CD4-positive, alpha-beta memory T cell (primary cell): ENCODE results near the gene KTN1. TPM values are rescaled to one million over a fixed set of nuclear protein-coding genes. Genes with fewer than 3 reads are reported as not detected.
A peak's percentile ranks its signal among the peaks of the same experiment; 100 is the strongest.

ENCODE experiments used
- CTCF ChIA-PET: fragments of 350-600 bp; sonication (Branson Sonifier 250); formaldehyde crosslinking; loops from one replicate; lab custom pipeline; 2021; ENCODE audit warnings: inconsistent platforms; ENCODE audit not compliant: partially characterized antibody; lab: Charles Lee
- POLR2A ChIA-PET: fragments of 350-600 bp; sonication (Branson Sonifier 250); formaldehyde crosslinking; loops from one replicate; lab custom pipeline; 2021; ENCODE audit not compliant: partially characterized antibody; lab: Charles Lee
- DNase-seq, 5 donors: peaks; one replicate each; pipeline versions ENCODE4 v3.0.0 to v3.0.0-alpha.2; 2020 to 2022; ENCODE audit warnings: mixed read lengths in 1 of 5
- H3K27ac ChIP-seq: one replicate; pipeline ENCODE4 v1.7.0; 2013; ENCODE audit warnings: low read depth, low read length
- H3K27me3 ChIP-seq: 2 replicates; pipeline ENCODE4 v1.7.0; 2013; ENCODE audit warnings: mild to moderate bottlenecking, low read length, moderate library complexity; ENCODE audit not compliant: insufficient read depth
- H3K36me3 ChIP-seq: 2 replicates; pipeline ENCODE4 v1.7.0; 2013; ENCODE audit warnings: mild to moderate bottlenecking, low read length, moderate library complexity; ENCODE audit not compliant: insufficient read depth
- H3K4me1 ChIP-seq: 2 replicates; pipeline ENCODE4 v1.7.0; 2013; ENCODE audit warnings: mild to moderate bottlenecking, low read length, moderate library complexity; ENCODE audit not compliant: insufficient read depth
- H3K4me3 ChIP-seq, 2 donors: one replicate each; pipeline ENCODE4 v1.7.0; 2013; ENCODE audit warnings: low read length in 2 of 2, mild to moderate bottlenecking in 1 of 2
- H3K9me3 ChIP-seq, 2 donors: one replicate each; pipeline ENCODE4 v1.7.0; 2013; ENCODE audit warnings: low read length in 2 of 2, control low read depth in 1 of 2; ENCODE audit not compliant: control insufficient read depth in 1 of 2
- H3K27ac Mint-ChIP-seq, 7 donors: one replicate each; pipeline ENCODE4 v1.8.0; 2020 to 2021; ENCODE audit warnings: mixed read lengths in 7 of 7, mild to moderate bottlenecking in 6 of 7, inconsistent platforms in 3 of 7, moderate library complexity in 3 of 7
- H3K27me3 Mint-ChIP-seq, 2 donors: one replicate each; pipeline ENCODE4 v1.8.0; 2020 to 2021; ENCODE audit warnings: mixed read lengths in 2 of 2
- H3K36me3 Mint-ChIP-seq, 2 donors: one replicate each; pipeline ENCODE4 v1.8.0; 2020 to 2021; ENCODE audit warnings: mixed read lengths in 2 of 2, inconsistent platforms in 1 of 2, mild to moderate bottlenecking in 1 of 2
- H3K4me1 Mint-ChIP-seq, 4 donors: one replicate each; pipeline ENCODE4 v1.8.0; 2020 to 2021; ENCODE audit warnings: mixed read lengths in 4 of 4, mild to moderate bottlenecking in 1 of 4
- H3K4me3 Mint-ChIP-seq, 8 donors: one replicate each; pipeline ENCODE4 v1.8.0; 2020 to 2021; ENCODE audit warnings: mixed read lengths in 8 of 8, mild to moderate bottlenecking in 7 of 8, moderate library complexity in 6 of 8, inconsistent platforms in 3 of 8
- H3K9me3 Mint-ChIP-seq, 8 donors: one replicate each; pipeline ENCODE4 v1.8.0; 2020 to 2021; ENCODE audit warnings: mixed read lengths in 8 of 8, mild to moderate bottlenecking in 5 of 8, inconsistent platforms in 3 of 8, moderate library complexity in 1 of 8
- intact Hi-C: fragments of 100-400 bp; cut with micrococcal nuclease; formaldehyde crosslinking; loops from one replicate; pipeline ENCODE4 v1.15.1; 2023
- polyA plus RNA-seq, 2 donors: library from polyadenylated mRNA; unstranded; fragments of 300-500 nt; fragmentation: Illumina TruSeq; gene quantifications; one replicate each; pipeline ENCODE4 v1.2.3, GENCODE V29; 2021
- total RNA-seq, 2 experiments: library from RNA; stranded (reverse); gene quantifications; one replicate each; pipeline ENCODE4 v1.2.3, GENCODE V29; 2021

KTN1 gene
- total and polyA plus RNA-seq, 4 experiments from 2014 or later: 15.7 to 133 (median 93.7) TPM

DNA sequence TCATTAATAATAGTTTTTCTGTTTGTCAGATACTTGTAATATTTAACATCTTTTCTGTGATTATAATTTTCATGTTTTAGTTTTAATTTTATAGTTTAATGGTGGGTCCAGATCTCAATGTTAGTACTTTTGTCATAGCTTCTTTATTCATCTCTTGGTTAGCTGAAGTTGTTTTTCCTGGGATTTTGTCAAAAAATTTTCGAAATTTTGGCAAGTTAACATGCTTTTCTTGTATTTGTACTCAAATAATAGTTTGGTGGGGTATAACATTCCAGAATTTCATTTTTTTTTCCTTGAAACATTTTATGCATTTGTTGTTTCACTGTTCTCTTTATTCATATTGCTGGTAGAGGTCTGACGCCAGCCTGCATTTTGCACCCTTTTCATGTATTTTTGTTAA, 45.5 kb downstream of the KTN1 start:
- H3K4me3 Mint-ChIP-seq: no peak overlapping the region
- no peaks in the 10 kb centered on the region for H3K9me3 ChIP-seq
- no peaks in the 10 kb centered on the region for H3K27me3 Mint-ChIP-seq
- H3K9me3 Mint-ChIP-seq: peaks cover 0 to 2% (median 0%) of the 10 kb centered on the region in 8 donors
- peaks cover 46% of the 10 kb centered on the region for H3K36me3 ChIP-seq
- no peaks in the 10 kb centered on the region for H3K27me3 ChIP-seq
- H3K27ac ChIP-seq: no peak overlapping the region
- ChIA-PET CTCF (no interaction called here), POLR2A (no interaction called here)
- H3K4me1 Mint-ChIP-seq: peaks cover 4 to 17% (median 12%) of the 10 kb centered on the region in 4 donors
- peaks cover 62 to 77% of the 10 kb centered on the region in 2 donors for H3K36me3 Mint-ChIP-seq
- H3K27ac Mint-ChIP-seq: no peak overlapping the region
- no peak for DNase-seq
- no peaks in the 10 kb centered on the region for H3K4me1 ChIP-seq
- H3K4me3 ChIP-seq: no peak overlapping the region
- intact Hi-C loops: no loop called here

GRCh38 chr14:55626131-55626530, 46.1 kb downstream of the KTN1 start:
- no peaks in the 10 kb centered on the region for H3K27me3 Mint-ChIP-seq
- no peaks in the 10 kb centered on the region for H3K9me3 ChIP-seq
- ChIA-PET CTCF (no interaction called here), POLR2A (no interaction called here)
- peaks cover 42% of the 10 kb centered on the region for H3K36me3 ChIP-seq
- H3K36me3 Mint-ChIP-seq: peaks cover 59 to 74% of the 10 kb centered on the region in 2 donors
- H3K4me3 Mint-ChIP-seq: no peak overlapping the region
- H3K9me3 Mint-ChIP-seq: no peaks in the 10 kb centered on the region
- intact Hi-C loops: no loop called here
- no peak overlapping the region for H3K27ac ChIP-seq
- no peaks in the 10 kb centered on the region for H3K4me1 ChIP-seq
- no peaks in the 10 kb centered on the region for H3K27me3 ChIP-seq
- peaks cover under 1 to 14% (median 14%) of the 10 kb centered on the region in 4 donors for H3K4me1 Mint-ChIP-seq
- H3K4me3 ChIP-seq: no peak overlapping the region
- no peak overlapping the region for H3K27ac Mint-ChIP-seq
- no peak for DNase-seq

DNA sequence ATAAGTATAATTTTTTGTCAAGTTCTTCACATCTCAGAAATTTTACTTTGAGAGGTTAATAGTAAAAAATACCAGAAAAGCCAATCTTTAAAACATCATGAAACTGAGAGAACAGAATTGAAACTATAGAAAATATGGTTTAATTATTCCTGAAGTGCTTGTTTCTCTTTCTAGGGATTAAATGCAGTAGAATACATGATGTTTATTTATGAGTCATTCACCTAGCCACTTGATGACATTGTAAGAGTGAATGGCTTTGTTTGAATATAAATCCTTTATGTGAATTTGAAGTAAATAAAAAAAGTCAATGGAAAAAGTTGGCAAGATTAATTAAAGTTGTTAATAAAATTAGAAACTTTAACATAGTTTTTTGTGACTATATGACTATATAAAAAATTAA, 48.4 kb downstream of the KTN1 start:
- Histone ChIP-seq H3K9me3 (no peaks in the 10 kb centered on the region), H3K36me3 (peaks cover 24% of the 10 kb centered on the region), H3K4me1 (no peaks in the 10 kb centered on the region), H3K4me3 (no peak overlapping the region), H3K27ac (no peak overlapping the region), H3K27me3 (no peaks in the 10 kb centered on the region)
- H3K4me1 Mint-ChIP-seq: peaks cover 0 to 12% (median 10%) of the 10 kb centered on the region in 4 donors
- intact Hi-C loops: no loop called here
- H3K9me3 Mint-ChIP-seq: no peaks in the 10 kb centered on the region
- DNase-seq: no peak
- CTCF ChIA-PET: no interaction called here
- no peaks in the 10 kb centered on the region for H3K27me3 Mint-ChIP-seq
- H3K36me3 Mint-ChIP-seq: peaks cover 50 to 70% of the 10 kb centered on the region in 2 donors
- POLR2A ChIA-PET: no interaction called here
- H3K27ac Mint-ChIP-seq: no peak overlapping the region
- no peak overlapping the region for H3K4me3 Mint-ChIP-seq

- no peak overlapping the region for H3K4me3 Mint-ChIP-seq
- H3K36me3 ChIP-seq: peaks cover 55% of the 10 kb centered on the region
- intact Hi-C loops: no loop called here
- no peaks in the 10 kb centered on the region for H3K27me3 ChIP-seq
- CTCF ChIA-PET: interaction anchor here (1.5 to 1.9 kb wide), 2 partner anchors 45 to 192 kb away, joined by 4 to 6 read pairs; no protein-coding TSS in a partner anchor
- no peaks in the 10 kb centered on the region for H3K27me3 Mint-ChIP-seq
- H3K4me1 Mint-ChIP-seq: peaks cover 0 to 2% (median 0%) of the 10 kb centered on the region in 4 donors
- no peaks in the 10 kb centered on the region for H3K9me3 Mint-ChIP-seq
- POLR2A ChIA-PET: no interaction called here
- DNase-seq: no peak
- H3K4me1 ChIP-seq: no peaks in the 10 kb centered on the region
- no peak overlapping the region for H3K4me3 ChIP-seq
- H3K9me3 ChIP-seq: no peaks in the 10 kb centered on the region
- H3K27ac Mint-ChIP-seq: no peak overlapping the region
- H3K36me3 Mint-ChIP-seq: peaks cover 62 to 81% of the 10 kb centered on the region in 2 donors
- no peak overlapping the region for H3K27ac ChIP-seq
Measured at GRCh38 chr14:55638665-55639064, 58.7 kb downstream of the KTN1 start.

DNA sequence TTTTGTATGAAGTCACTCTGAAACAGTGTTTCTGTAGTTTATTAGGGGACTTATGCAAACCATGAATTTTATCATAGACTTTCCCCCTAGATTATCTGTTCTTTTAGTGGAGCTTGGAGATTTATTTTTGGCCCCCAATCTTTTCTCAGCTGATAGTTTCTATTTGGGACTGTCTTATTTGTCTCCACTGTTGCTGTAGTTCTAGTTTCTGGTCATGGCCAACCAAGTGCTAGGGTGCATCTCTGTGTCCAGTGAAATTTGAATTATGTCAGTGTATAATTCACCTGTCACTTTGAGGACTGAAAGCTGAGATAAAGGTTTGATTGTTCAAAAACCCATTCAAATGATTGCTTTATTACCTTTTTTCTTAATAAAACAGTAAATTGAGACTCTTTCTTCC, 61.3 kb downstream of the KTN1 start:
- CTCF ChIA-PET: no interaction called here

GRCh38 chr14:55641954-55642353, 61.9 kb downstream of the KTN1 start:
- peaks cover 36% of the 10 kb centered on the region for H3K36me3 ChIP-seq
- intact Hi-C loops: loop anchor here (10.0 kb wide), 1 partner anchor 427 kb away; no protein-coding TSS in a partner anchor
- Mint-ChIP-seq H3K4me3 (no peak overlapping the region), H3K36me3 (peaks cover 52 to 72% of the 10 kb centered on the region in 2 donors), H3K27me3 (no peaks in the 10 kb centered on the region), H3K9me3 (no peaks in the 10 kb centered on the region), H3K4me1 (peaks cover 0 to 7% (median 0%) of the 10 kb centered on the region in 4 donors), H3K27ac (no peak overlapping the region)
- no peaks in the 10 kb centered on the region for H3K9me3 ChIP-seq
- H3K4me1 ChIP-seq: no peaks in the 10 kb centered on the region
- POLR2A ChIA-PET: no interaction called here
- no peak for DNase-seq
- no peak overlapping the region for H3K4me3 ChIP-seq
- no peak overlapping the region for H3K27ac ChIP-seq
- H3K27me3 ChIP-seq: no peaks in the 10 kb centered on the region
- CTCF ChIA-PET: no interaction called here

More for the DNA sequence above, 61.3 kb downstream of the KTN1 start:
- H3K36me3 ChIP-seq: peaks cover 43% of the 10 kb centered on the region
- H3K27ac ChIP-seq: no peak overlapping the region
- H3K9me3 ChIP-seq: no peaks in the 10 kb centered on the region
- POLR2A ChIA-PET: no interaction called here
- no peaks in the 10 kb centered on the region for H3K9me3 Mint-ChIP-seq
- no peak overlapping the region for H3K27ac Mint-ChIP-seq
- no peak overlapping the region for H3K4me3 ChIP-seq
- no peak for DNase-seq
- intact Hi-C loops: loop anchor here (10.0 kb wide), 1 partner anchor 426 kb away; no protein-coding TSS in a partner anchor
- H3K4me1 Mint-ChIP-seq: peaks cover 0 to 7% (median 0%) of the 10 kb centered on the region in 4 donors
- H3K27me3 ChIP-seq: no peaks in the 10 kb centered on the region
- H3K4me3 Mint-ChIP-seq: no peak overlapping the region
- H3K27me3 Mint-ChIP-seq: no peaks in the 10 kb centered on the region
- H3K4me1 ChIP-seq: no peaks in the 10 kb centered on the region
- H3K36me3 Mint-ChIP-seq: peaks cover 53 to 77% of the 10 kb centered on the region in 2 donors

GRCh38 chr14:55645145-55645544, 65.1 kb downstream of the KTN1 start:
- H3K4me3 ChIP-seq: no peak overlapping the region
- H3K9me3 ChIP-seq: no peaks in the 10 kb centered on the region
- H3K4me1 ChIP-seq: no peaks in the 10 kb centered on the region
- H3K27me3 ChIP-seq: no peaks in the 10 kb centered on the region
- H3K36me3 ChIP-seq: peaks cover 40% of the 10 kb centered on the region
- peaks cover 55 to 64% of the 10 kb centered on the region in 2 donors for H3K36me3 Mint-ChIP-seq
- no peak overlapping the region for H3K27ac ChIP-seq
- peaks cover 0 to 7% (median under 1%) of the 10 kb centered on the region in 4 donors for H3K4me1 Mint-ChIP-seq
- CTCF ChIA-PET: no interaction called here
- POLR2A ChIA-PET: no interaction called here
- no peaks in the 10 kb centered on the region for H3K9me3 Mint-ChIP-seq
- DNase-seq: no peak
- H3K27ac Mint-ChIP-seq: peak overlapping the region in 2 of 7 donors; percentile 25 to 58
- intact Hi-C loops: loop anchor here (10.0 kb wide), 1 partner anchor 430 kb away; no protein-coding TSS in a partner anchor
- H3K27me3 Mint-ChIP-seq: no peaks in the 10 kb centered on the region
- H3K4me3 Mint-ChIP-seq: no peak overlapping the region
